GM18870 (cell line): Measurements from ENCODE around the gene DERA.
"Not testable (repeated sequence)": the region's sequence is repeated elsewhere in the genome, so short reads cannot be mapped to it uniquely, and the experiment has no call there.

Experiments
- ATAC-seq: cut with Tn5 transposase; IDR thresholded peaks from one replicate; pipeline ENCODE4 v1.9.1; 2021; ENCODE audit warnings: moderate library complexity; ENCODE audit not compliant: unreplicated experiment

Gene DERA

DNA sequence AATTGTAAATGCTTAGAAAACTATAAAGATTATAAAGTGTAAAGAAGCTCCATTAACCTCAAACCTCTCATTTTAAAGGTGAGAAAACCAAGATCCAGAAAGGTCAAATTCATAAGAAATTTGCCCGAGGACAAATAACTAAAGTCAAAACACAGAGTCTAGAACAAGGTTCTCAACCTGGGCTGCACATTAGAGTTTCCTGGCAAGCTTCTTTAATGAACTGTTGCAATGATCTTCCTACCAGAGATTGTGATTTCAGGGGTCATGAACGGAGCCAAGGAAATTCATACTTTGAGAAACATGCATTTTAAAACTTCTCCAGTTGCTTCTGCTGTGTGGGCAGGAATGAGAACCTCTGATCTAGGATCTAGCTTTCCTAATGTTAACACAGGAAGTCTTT, 86.8 kb downstream of the DERA start:
- no peak for ATAC-seq

DNA sequence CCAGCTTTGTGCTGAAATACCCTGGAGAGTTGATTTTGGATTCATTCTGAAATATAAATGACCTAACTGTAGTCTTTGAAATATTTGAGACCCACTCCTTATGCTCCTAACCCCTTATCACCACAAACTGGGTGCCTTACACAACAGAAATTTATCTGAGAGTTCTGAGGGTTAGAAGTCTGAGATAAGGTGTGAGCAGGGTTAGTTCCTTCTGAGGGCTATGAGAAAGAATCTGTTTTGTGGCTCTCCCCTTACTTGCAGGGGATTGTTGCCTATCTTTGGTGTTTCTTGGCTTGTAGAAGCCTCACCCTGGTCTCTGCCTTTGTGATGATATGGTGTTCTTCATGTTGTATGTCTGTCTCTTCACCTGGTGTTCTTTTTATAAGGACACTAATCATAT, 91.7 kb downstream of the DERA start:
- no peak for ATAC-seq

DNA sequence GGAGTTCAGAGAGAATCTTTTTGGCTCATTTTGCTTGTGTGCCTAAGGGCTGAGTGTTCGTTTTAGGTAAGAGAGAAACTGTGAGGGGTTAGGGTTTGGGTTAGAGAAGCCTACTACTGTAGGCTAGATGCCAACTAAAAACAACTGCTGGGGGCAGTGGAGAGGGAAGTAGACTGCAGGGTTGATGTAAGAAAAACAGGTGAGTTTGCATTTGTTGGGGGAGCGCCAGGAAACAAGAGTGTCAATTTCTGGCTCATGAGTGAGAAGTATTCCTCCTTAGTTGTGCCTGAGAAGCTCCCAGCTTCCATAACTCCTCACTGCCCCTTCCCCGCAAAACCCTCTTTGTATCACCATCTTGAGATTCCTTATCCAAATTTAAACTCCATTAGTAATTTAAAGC, 92.3 kb downstream of the DERA start:
- ATAC-seq: no peak

DNA sequence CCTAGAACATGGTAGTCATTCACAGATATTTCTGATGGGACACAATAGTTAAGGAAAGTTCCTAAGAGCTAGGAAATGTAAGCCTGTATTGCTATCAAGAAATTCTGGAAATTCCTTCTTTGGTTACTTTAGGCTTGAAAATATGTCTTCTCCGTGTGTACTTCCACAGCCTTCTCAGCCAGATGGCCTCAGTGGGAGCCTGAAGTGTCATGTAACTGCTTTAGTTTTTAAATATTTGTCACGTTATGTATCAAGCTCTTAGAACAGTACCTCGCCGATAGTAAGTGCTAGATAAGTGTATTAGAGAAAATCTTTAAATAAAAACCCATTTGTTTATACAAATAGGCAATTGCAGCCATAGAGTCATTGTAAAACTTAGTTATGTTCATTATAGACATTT, 95.6 kb downstream of the DERA start:
- no peak for ATAC-seq

DNA sequence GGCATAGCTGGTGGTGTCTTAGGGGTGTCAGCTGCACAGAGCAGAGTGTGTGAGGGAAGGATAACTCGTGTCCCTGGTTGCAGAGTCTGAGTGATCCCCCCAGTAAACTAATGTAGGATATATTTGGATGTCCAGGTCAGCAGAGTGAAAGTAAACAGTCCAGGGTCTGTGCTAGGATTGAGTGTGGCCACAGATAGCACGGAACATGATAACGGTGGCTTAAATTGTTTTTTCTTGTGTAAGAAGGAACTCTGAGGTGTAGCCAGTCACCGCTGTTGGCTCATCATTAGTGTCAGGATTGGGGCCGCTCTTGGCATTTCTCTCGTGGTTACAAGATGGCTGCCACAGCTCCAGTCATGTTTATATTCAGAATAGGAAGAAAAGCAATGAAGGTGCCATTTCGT, 97.3 kb downstream of the DERA start:
- ATAC-seq: no peak

DNA sequence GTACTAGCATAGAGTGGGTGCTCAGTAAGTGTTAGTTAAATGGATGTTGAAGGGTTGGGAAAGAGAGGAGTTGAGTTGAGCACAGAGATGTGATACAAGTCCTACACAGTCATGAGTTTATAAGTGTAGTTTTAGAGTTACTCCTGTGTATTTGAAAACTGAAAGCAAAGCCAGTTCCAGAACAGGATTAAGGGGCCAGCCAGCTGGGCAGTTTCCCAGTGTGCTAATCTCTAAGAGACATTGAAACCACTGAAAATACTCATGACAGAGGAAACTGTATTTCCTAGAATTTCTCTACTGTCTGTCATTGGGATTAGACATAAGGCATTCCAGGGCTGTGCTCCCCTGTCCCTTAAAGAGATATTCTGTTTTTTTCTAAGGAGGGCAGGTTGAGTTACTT, 101.0 kb downstream of the DERA start:
- ATAC-seq: no peak

DNA sequence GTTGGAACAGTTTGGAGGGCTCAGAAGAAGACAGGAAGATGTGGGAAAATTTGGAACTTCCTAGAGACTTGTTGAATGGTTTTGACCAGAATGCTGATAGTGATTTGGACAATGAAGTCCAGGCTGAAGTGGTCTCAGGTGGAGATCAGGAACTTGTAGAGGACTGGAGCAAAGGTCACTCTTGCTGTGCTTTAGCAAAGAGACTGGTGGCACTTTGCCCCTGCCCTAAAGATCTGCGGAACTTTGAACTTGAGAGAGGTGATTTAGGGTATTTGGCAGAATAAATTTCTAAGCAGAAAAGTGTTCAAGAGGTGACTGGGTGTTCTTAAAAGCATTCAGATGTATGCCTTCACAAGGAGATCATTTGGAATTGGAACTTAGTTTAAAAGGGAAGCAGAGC, 102.6 kb downstream of the DERA start:
- ATAC-seq: not testable (repeated sequence)

DNA sequence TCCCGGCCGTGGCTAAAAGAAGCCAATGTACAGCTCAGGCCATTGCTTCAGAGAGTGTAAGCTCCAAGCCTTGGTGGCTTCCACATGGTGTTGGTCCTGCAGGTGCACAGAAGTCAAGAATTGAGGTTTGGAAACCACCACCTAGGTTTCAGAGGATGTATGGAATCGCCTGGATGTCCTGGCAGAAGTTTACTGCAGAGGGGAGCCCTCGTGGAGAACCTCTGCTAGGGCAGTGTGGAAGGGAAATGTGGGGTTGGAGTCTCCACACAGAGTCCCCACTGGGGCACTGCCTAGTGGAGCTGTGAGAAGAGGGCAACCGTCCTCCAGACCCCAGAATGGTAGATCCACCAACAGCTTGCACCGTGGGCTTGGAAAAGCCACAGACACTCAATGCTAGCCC, 103.3 kb downstream of the DERA start:
- ATAC-seq: not testable (repeated sequence)

DNA sequence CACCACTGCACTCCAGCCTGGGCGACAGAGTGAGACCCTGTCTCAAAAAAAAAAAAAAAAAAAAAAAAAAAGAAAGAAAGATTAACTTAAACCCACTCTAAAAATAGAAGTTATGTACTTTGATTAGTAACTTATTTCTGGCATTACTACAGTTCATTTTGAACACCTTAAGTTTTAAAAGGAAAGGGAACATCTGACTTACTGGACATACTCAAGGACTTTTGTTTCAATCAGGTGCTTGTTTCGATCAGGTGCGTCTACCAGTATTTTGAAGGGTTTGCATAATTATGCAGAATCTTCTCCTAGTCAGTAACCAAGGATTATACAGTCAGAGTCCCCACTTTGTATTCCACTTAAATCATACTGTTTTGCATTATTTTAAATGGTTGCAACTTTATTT, 105.6 kb downstream of the DERA start:
- ATAC-seq: no peak

DNA sequence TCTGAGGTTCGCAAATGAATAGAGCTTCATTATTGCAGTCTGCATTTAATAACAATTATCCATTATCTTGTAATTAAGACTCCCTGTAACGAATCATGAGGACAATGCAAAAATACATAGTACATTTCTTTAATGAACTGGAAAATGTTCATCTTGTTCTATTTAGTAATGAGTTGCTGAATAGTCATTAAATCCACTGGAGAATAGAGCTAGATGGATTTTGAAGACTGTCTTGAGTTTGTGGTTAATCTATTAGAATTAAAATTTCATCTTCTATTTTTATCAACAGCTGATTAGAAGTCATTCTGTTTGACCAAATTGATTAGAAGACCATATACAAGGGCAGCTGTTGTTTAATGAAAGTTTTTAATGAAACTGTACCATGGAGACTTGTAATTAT, 107.2 kb downstream of the DERA start:
- no peak for ATAC-seq

DNA sequence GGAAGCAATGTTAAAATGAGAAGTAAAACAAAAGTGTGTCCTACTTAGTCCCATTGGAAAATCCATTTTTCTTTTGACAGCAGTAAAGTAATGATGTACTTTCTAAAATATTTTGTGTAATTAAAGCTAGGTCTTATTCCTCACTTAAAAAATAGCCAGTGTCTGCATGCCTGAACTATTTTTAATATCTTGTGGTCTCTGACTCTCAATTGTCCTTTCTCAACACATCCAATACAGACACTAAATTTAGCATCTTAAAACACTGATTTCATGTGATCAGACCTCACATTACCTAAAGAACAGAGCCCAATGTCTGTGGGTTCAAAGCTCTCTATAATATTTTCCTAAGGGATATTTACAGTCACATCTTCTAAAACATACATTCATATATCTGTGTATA, 108.0 kb downstream of the DERA start:
- ATAC-seq: no peak

DNA sequence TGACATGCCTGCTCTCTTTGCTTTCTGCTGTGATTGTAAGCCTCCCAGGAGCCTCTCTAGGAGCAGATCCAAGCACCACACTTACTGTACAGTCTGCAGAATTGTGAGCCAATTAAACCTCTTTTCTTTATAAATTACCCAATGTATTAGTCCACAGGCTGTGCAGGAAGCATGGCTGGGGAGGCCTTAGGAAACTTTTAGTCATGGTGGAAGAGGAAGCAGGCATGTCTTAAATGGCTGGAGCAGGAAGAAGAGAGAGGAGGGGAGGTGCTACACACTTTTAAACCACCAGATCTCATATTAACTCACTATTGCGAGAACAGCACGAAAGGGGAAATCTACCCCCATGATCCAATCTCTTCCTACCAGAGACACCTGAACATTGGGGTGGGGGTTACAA, 108.9 kb downstream of the DERA start:
- no peak for ATAC-seq

DNA sequence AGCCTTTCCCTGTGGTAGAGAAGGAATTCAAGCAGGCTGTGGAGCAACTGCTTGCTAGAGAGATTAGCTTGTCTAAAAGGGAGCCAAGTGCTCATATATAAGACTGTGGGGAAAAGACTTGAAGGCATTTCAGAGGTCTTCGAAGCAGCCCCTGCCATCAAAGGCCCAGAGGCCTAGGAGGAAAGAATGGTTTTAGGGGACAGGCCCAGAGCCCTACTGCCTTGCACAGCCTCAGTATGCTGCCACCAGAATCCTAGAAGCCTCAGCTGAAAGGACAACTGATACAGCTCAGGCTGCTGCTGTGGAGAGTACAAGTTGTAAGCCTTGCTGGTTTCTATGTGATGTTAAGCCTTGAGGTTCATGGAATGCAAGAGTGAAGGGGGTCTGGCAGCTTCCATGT, 109.9 kb downstream of the DERA start:
- no peak for ATAC-seq

DNA sequence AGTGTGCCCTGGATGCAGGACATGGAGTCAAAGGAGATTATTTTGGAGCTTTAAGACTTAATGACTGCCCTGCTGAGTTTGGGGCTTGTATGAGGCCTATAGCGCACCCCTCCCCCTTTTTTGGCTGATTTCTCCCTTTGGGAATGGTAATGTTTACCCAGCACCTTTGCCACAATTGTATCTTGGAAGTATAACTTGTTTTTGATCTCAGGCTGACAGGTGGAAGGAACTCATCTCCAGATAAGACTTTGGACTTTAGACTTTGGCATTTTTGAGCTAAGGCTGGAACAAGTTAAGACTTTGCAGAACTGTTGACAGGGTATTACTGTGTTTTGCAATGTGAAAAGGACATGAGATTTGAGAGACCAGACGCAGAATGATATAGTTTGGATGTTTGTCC, 110.5 kb downstream of the DERA start:
- no peak for ATAC-seq

DNA sequence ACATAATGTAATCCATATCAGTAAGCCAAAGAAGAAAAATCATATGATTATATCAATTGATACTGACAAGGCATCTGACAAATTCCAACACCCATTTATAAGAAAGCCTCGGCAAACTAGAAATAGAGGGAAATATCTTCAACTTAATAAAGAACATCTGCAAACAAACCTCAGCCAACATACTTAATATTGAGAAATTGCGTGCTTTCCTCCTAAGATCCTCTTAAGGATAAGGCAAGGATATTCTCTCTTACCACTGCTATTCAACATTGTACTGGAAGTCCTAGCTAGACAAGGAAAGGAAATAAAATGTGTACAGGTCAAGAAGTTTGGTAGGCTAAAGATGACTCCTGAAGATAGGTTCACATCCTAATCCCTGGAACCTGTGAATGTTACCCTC, 115.9 kb downstream of the DERA start:
- no peak for ATAC-seq

DNA sequence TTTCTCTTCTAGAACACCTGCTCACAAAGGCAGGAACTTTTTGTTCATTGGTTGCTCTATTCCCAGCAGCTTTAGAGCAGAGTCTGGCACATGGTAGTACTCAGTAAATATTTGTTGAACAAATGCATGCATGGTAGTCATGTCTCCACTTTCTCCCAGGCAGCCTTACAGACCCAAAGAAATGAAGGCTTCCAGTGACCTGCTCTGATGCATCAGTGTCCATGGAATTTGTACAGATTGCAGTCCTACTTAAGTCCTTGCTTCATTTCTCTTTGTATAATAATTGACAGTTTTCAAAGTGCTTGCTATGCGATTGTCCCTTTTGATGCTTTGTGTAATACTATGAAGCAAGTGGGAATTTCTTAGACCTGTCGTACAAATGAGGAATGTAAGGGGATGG, 119.6 kb downstream of the DERA start:
- no peak for ATAC-seq

DNA sequence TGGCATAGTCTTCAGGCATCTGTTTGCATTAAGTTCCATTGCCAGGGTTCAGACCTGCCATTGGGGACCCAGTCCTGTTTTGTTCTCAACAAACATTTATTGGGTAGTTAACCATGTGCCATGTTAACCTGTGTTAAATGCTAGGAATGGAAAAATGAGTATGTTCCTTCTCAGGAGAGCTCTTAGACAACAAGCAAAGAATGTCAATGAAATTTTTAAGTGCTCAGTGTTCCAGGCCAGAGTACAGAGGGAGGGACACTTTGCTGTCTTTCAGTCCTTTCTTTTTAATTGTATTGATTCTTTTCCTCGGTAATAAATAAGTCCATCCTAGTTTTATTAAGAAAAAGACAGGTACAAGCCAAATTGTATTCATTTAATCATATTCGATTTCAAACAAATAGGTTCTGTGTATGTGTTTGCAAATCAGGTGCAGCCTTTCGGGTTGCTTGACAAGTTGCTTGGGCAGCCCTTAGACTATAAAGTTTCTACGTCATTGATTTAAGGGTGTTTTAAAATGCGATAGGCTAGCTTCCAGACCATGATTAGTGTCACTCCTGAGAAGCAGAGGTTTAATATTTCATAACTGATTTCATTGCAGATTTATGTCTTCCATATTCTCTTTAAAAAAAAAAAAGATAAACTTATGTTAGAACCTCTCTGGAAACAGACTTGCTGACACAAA, 123.1 kb downstream of the DERA start:
- ATAC-seq: no peak

DNA sequence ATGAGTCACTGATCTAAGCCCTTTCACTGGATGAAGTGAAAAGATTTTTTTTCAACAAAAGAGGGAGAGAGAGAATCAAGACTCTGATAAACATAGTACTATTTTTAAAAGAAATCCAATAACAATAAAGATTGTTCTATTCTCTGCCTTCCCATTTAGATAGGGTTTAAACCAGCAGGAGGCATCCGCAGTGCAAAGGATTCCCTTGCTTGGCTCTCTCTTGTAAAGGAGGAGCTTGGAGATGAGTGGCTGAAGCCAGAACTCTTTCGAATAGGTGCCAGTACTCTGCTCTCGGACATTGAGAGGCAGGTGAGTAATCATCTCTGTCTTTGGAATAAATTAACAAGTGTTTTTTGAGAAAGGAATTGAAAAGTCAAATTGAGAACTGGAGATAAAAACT, 124.9 kb downstream of the DERA start:
- ATAC-seq: no peak

DNA sequence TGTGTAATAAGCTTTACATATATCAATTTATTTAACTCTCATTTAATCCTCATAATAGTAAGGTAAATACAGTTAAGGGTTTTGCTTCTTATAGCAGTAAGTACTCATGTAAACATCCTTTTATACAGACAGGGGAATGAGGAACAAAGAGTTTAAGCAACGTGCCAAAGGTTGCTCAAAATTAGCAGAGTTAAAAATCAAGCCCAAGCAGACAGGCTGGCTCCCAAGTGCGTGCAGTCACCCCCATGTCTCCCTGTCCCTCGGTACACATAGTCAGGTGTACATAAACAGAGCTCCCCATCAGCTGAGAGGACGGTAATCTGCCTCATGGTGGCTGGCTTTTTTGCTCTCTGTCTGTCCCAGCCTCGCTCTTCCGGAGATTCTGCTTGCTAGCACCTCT, 126.4 kb downstream of the DERA start:
- ATAC-seq: no peak

DNA sequence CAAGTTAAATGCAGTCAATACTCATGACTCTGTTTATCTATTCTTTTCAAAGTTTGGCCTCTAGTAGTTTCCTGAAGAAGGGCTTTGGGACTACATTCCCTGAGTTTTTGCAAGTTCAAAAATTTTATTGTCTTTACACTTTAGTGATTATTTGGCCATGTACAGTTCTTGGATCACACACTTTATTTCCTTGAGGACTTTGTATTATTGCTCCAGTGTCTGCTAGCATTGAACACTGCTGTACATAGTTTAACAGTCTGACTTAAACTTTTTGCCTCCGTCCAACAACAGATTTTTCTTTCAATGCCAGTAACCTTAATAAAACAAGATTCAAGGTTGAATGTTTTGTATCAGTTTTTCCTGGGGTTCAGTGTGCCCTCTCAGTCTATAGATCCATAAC, 132.3 kb downstream of the DERA start:
- ATAC-seq: no peak

DNA sequence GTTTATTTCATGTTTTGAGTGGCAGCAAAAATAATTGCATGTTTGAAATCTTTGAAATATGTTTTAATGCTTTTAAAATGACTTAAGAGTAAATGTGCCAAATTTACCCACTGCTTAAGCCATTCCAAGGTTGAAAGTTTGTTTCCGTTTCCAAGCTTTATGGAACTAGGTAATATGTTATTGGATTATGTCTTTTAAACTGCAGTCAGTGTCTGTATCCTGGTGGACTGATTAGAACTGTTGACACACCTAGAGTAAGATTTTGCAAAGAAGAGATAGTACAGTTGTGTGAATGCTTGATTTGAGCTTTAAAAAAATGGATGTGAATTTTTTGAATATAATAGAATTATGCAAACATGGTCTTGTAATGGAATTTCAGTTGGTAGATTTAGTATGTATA, 135.1 kb downstream of the DERA start:
- no peak for ATAC-seq

DNA sequence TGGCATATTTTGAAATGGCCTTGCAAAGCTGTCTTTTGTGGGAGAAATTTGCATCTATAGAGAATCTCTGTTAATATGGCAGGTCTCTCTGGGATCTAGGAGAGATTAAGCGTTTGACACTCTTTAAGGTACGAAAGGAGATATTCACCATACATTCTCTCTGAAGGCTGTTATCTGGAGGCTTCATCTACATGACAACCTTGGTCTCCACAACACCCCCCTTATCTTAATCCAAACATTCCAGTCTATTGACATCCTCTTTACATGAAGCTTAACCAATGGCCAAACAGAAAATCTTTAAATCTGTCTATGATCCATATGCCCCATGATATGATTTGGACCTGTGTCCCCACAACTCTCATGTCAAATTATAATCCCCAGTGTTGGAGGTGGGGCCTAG, 137.4 kb downstream of the DERA start:
- no peak for ATAC-seq

DNA sequence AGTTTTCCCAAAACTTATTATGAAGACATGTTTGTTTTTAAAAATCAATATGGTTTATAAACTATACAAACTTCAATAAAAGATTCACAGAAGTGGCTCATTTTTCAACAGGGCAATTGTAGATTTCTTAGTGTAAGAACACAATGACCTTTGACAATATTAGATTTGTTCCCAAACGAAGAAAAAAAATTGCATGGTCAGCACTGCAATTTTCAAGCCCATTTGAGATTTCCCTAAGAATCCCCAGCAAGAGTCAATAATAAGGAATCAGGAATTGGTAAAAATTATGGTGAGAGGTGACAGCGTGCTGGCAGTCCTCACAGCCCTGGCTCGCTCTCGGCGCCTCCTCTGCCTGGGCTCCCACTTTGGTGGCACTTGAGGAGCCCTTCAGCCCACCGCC, 145.8 kb downstream of the DERA start:
- ATAC-seq: no peak

DNA sequence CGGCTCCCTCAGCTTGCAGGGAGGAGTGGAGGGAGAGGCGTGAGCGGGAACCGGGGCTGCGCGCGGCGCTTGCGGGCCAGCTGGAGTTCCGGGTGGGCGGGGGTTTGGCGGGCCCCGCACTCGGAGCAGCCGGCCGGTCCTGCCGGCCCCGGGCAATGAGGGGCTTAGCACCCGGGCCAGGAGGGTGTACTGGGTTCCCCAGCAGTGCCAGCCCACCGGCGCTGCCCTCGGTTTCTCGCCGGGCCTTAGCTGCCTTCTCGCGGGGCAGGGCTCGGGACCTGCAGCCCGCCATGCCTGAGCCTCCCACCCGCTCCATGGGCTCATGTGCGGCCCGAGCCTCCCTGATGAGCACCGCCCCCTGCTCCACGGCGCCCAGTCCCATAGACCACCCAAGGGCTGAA, 146.2 kb downstream of the DERA start:
- ATAC-seq: not testable (repeated sequence)
